ENCODE data around the gene CEP128. TPM values are rescaled to one million over a fixed set of nuclear protein-coding genes. Genes with fewer than 3 reads are reported as not detected.

The CEP128 gene
- total RNA-seq, 1 experiment from 2014 or later = 29.3 TPM

DNA sequence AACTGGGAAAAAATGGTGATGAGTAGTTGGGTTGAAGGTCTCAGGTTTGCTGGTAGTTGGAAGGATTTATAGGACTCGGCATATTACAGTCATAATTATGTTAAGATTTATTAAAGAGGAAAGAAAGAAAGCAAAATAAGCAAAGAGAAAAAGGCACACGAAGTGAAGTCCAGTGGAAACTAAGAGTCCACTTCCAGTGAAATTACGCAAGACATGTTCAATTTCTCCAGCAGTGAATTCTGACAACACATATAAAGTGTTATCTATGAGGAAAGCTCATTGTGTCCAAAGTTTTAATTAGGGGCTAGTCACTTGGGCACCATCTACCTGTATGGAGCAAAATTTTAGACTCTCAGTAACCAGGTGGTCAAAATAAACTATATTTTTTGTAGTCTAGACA is 143.3 kb downstream of the CEP128 start:
- CTCF ChIA-PET = no interaction called here
- TF ChIP-seq EZH2 (IDR thresholded peaks at IDR 0.05; ENCODE audit: low read depth) (no peak), CTCF (conservative IDR thresholded peaks at IDR 0.05) (no peak)
- no peak for DNase-seq
- no peak overlapping the region for H3K4me2 ChIP-seq
- no TSS peak for BruUV-seq (replicated peaks)
- no peaks in the 10 kb centered on the region for H3K4me1 ChIP-seq (replicated peaks; ENCODE audit: insufficient read depth)
- no peak overlapping the region for H3K27ac ChIP-seq
- no peaks in the 10 kb centered on the region for H3F3A ChIP-seq (ENCODE audit: insufficient read depth, low read depth)
- no peaks in the 10 kb centered on the region for H3K27me3 ChIP-seq (ENCODE audit: insufficient read depth, low read depth)
- no peaks in the 10 kb centered on the region for H3K79me2 ChIP-seq (ENCODE audit: low read depth)
- H3K4me3 ChIP-seq = no peak overlapping the region
- intact Hi-C loops (cut with micrococcal nuclease; ENCODE audit: unreplicated experiment) = no loop called here
- H3K36me3 ChIP-seq (ENCODE audit: low read depth) = no peaks in the 10 kb centered on the region
- POLR2A ChIA-PET (ENCODE audit: unreplicated experiment) = no interaction called here
- H2AFZ ChIP-seq = no peak overlapping the region
- H3K9me2 ChIP-seq (ENCODE audit: insufficient read depth) = no peaks in the 10 kb centered on the region
- no peaks in the 10 kb centered on the region for H4K20me1 ChIP-seq (ENCODE audit: insufficient read depth)
- H3K9me3 ChIP-seq (ENCODE audit: insufficient read depth, low read depth) = peaks cover 4% of the 10 kb centered on the region; the same call in 1 of the 2 replicates

- no peaks in the 10 kb centered on the region; the same call in 1 of the 2 replicates for H3K9me3 ChIP-seq (ENCODE audit: insufficient read depth, low read depth)
- H3K79me2 ChIP-seq (ENCODE audit: low read depth) = no peaks in the 10 kb centered on the region
- H3K36me3 ChIP-seq (ENCODE audit: low read depth) = no peaks in the 10 kb centered on the region
- TF ChIP-seq CTCF (conservative IDR thresholded peaks at IDR 0.05) (no peak), EZH2 (IDR thresholded peaks at IDR 0.05; ENCODE audit: low read depth) (no peak)
- H3K4me2 ChIP-seq = no peak overlapping the region
- H3K4me3 ChIP-seq = no peak overlapping the region
- no peaks in the 10 kb centered on the region for H4K20me1 ChIP-seq (ENCODE audit: insufficient read depth)
- H3K9me2 ChIP-seq (ENCODE audit: insufficient read depth) = no peaks in the 10 kb centered on the region
- no peaks in the 10 kb centered on the region for H3F3A ChIP-seq (ENCODE audit: insufficient read depth, low read depth)
- DNase-seq = no peak
- no peaks in the 10 kb centered on the region for H3K4me1 ChIP-seq (replicated peaks; ENCODE audit: insufficient read depth)
- CTCF ChIA-PET = no interaction called here
- intact Hi-C loops (cut with micrococcal nuclease; ENCODE audit: unreplicated experiment) = no loop called here
- no TSS peak for BruUV-seq (replicated peaks)
- no peak overlapping the region for H2AFZ ChIP-seq
- POLR2A ChIA-PET (ENCODE audit: unreplicated experiment) = no interaction called here
- no peaks in the 10 kb centered on the region for H3K27me3 ChIP-seq (ENCODE audit: insufficient read depth, low read depth)
- no peak overlapping the region for H3K27ac ChIP-seq
Measured at GRCh38 chr14:80792771-80793170, 148.8 kb downstream of the CEP128 start.

GRCh38 chr14:80787876-80788275 is 153.7 kb downstream of the CEP128 start:
- H3K36me3 ChIP-seq (ENCODE audit: low read depth) = no peaks in the 10 kb centered on the region
- ChIA-PET POLR2A (ENCODE audit: unreplicated experiment) (interaction anchor here (0.6 kb wide), 1 partner anchor 663 kb away, joined by 10 read pairs; no protein-coding TSS in a partner anchor), CTCF (no interaction called here)
- H3F3A ChIP-seq (ENCODE audit: insufficient read depth, low read depth) = no peaks in the 10 kb centered on the region
- no peak overlapping the region for H3K27ac ChIP-seq
- intact Hi-C loops (cut with micrococcal nuclease; ENCODE audit: unreplicated experiment) = loop anchor here (10.0 kb wide), 1 partner anchor 573 kb away; the partner anchor contains the start of gene DIO2
- no peak overlapping the region for H3K4me2 ChIP-seq
- no peaks in the 10 kb centered on the region for H3K9me2 ChIP-seq (ENCODE audit: insufficient read depth)
- no peaks in the 10 kb centered on the region for H4K20me1 ChIP-seq (ENCODE audit: insufficient read depth)
- no peaks in the 10 kb centered on the region for H3K27me3 ChIP-seq (ENCODE audit: insufficient read depth, low read depth)
- H3K9me3 ChIP-seq (ENCODE audit: insufficient read depth, low read depth) = no peaks in the 10 kb centered on the region; the same call in 1 of the 2 replicates
- H3K79me2 ChIP-seq (ENCODE audit: low read depth) = no peaks in the 10 kb centered on the region
- DNase-seq = no peak
- no peak overlapping the region for H2AFZ ChIP-seq
- H3K4me1 ChIP-seq (replicated peaks; ENCODE audit: insufficient read depth) = no peaks in the 10 kb centered on the region
- no TSS peak for BruUV-seq (replicated peaks)
- H3K4me3 ChIP-seq = no peak overlapping the region
- TF ChIP-seq EZH2 (IDR thresholded peaks at IDR 0.05; ENCODE audit: low read depth) (no peak), CTCF (conservative IDR thresholded peaks at IDR 0.05) (no peak)

Data from PC-9 (cell line).